Astrocyte (in vitro differentiated cells and primary cell): ENCODE measurements around the gene QSOX2. TPM values are rescaled to one million over a fixed set of nuclear protein-coding genes. Genes with fewer than 3 reads are reported as not detected.

Source experiments
- DNase-seq: peaks from one replicate; pipeline ENCODE4 v3.0.0-alpha.2; 2010; ENCODE audit warnings: low read depth
- FAIRE-seq: peaks from 2 replicates; lab custom pipeline; 2011; peaks lifted over from hg19 to GRCh38; lab: Jason Lieb, UNC
- H2AFZ ChIP-seq: 2 replicates; pipeline ENCODE4 v1.6.0; 2012; ENCODE audit warnings: low read depth, low read length, inconsistent platforms
- H3K27ac ChIP-seq: 2 replicates; pipeline ENCODE4 v1.5.1; 2011; ENCODE audit warnings: low read depth, low read length, inconsistent platforms
- H3K27me3 ChIP-seq: 2 replicates; pipeline ENCODE4 v1.6.0; 2011; ENCODE audit warnings: low read length, inconsistent platforms; ENCODE audit not compliant: insufficient read depth
- H3K36me3 ChIP-seq: 2 replicates; pipeline ENCODE4 v1.5.1; 2011; ENCODE audit warnings: low read length, inconsistent platforms; ENCODE audit not compliant: insufficient read depth
- H3K4me1 ChIP-seq: 2 replicates; pipeline ENCODE4 v1.5.1; 2011; ENCODE audit warnings: low read length, inconsistent platforms; ENCODE audit not compliant: insufficient read depth
- H3K4me2 ChIP-seq: 2 replicates; pipeline ENCODE4 v1.6.0; 2012; ENCODE audit warnings: low read length, inconsistent platforms
- H3K4me3 ChIP-seq: 2 replicates; pipeline ENCODE4 v1.5.1; 2011; ENCODE audit warnings: low read depth, mild to moderate bottlenecking, low read length, inconsistent platforms; ENCODE audit not compliant: insufficient read depth
- H3K79me2 ChIP-seq: 2 replicates; pipeline ENCODE4 v1.6.0; 2012; ENCODE audit warnings: mild to moderate bottlenecking, low read length, inconsistent platforms; ENCODE audit not compliant: insufficient read depth
- H3K9ac ChIP-seq: 2 replicates; pipeline ENCODE4 v1.6.0; 2012; ENCODE audit warnings: mild to moderate bottlenecking, low read length, inconsistent platforms
- H3K9me3 ChIP-seq: 2 replicates; pipeline ENCODE4 v1.5.1; 2012; ENCODE audit warnings: low read depth, mild to moderate bottlenecking, low read length, inconsistent platforms; ENCODE audit not compliant: insufficient read depth
- H4K20me1 ChIP-seq: 2 replicates; pipeline ENCODE4 v1.6.0; 2012; ENCODE audit warnings: low read length, inconsistent platforms; ENCODE audit not compliant: insufficient read depth
- H3K27ac Mint-ChIP-seq: one replicate; pipeline ENCODE4 v1.8.0; 2021; ENCODE audit warnings: mild to moderate bottlenecking, mixed read lengths; ENCODE audit not compliant: unreplicated experiment
- H3K27me3 Mint-ChIP-seq: one replicate; pipeline ENCODE4 v1.8.0; 2021; ENCODE audit warnings: low read depth, mixed read lengths; ENCODE audit not compliant: unreplicated experiment
- H3K36me3 Mint-ChIP-seq: one replicate; pipeline ENCODE4 v1.8.0; 2021; ENCODE audit warnings: low read depth, mixed read lengths; ENCODE audit not compliant: unreplicated experiment
- H3K4me1 Mint-ChIP-seq: one replicate; pipeline ENCODE4 v1.8.0; 2021; ENCODE audit warnings: low read depth, mixed read lengths; ENCODE audit not compliant: unreplicated experiment
- H3K4me3 Mint-ChIP-seq: one replicate; pipeline ENCODE4 v1.8.0; 2021; ENCODE audit warnings: mild to moderate bottlenecking, moderate library complexity, mixed read lengths; ENCODE audit not compliant: unreplicated experiment
- H3K9me3 Mint-ChIP-seq: one replicate; pipeline ENCODE4 v1.8.0; 2021; ENCODE audit warnings: mild to moderate bottlenecking, mixed read lengths; ENCODE audit not compliant: unreplicated experiment
- EZH2 ChIP-seq: IDR thresholded peaks from 2 replicates; pipeline ENCODE4 v1.6.1; 2012; ENCODE audit warnings: mild to moderate bottlenecking, low read length, inconsistent platforms; ENCODE audit not compliant: insufficient read depth
- total RNA-seq: library from RNA; stranded (reverse); gene quantifications from 2 replicates; pipeline ENCODE4 v1.2.1, GENCODE V29; 2021
- TF ChIP-seq, protein P1 (sequence below): IDR thresholded peaks from 2 replicates; pipeline ENCODE4 v1.5.1; 2011; ENCODE audit warnings: low read depth, mild to moderate bottlenecking, inconsistent platforms, low read length, moderate library complexity; ENCODE audit not compliant: insufficient read depth

Gene QSOX2
- total RNA-seq, 1 donor from 2014 or later: 20.4 TPM

DNA sequence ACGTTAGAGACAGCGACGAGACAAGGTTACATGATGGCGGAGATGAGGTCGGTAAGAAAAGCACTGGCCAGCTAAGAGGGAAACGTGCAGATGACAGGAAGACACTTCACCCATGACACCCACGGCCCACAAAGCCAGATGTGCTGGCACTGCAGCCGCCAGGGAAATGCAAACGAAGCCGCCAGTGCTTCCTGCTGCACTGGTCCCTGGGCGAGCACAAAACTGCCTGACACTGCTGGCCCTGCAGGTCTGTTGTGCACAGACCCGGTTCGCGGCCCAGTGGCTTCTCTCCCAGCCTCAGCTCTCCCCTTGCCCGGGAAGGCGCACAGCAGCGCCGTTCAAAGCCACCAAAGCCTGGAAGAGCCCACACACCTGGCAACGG is 20.3 kb downstream of the QSOX2 start:
- no peak overlapping the region for H3K4me3 Mint-ChIP-seq
- peaks cover 15% of the 10 kb centered on the region for H3K36me3 Mint-ChIP-seq
- peaks cover 13% of the 10 kb centered on the region for H3K4me1 Mint-ChIP-seq
- Histone ChIP-seq H3K79me2 (peaks cover 19% of the 10 kb centered on the region), H3K27me3 (no peaks in the 10 kb centered on the region), H3K4me2 (no peak overlapping the region), H3K9me3 (no peaks in the 10 kb centered on the region), H3K4me3 (no peak overlapping the region), H3K4me1 (peaks cover 27% of the 10 kb centered on the region), H4K20me1 (peaks cover 64% of the 10 kb centered on the region), H3K9ac (no peak overlapping the region), H3K36me3 (no peaks in the 10 kb centered on the region), H2AFZ (no peak overlapping the region), H3K27ac (no peak overlapping the region)
- H3K27me3 Mint-ChIP-seq: no peaks in the 10 kb centered on the region
- no peaks in the 10 kb centered on the region for H3K9me3 Mint-ChIP-seq
- TF ChIP-seq, protein P1, sequence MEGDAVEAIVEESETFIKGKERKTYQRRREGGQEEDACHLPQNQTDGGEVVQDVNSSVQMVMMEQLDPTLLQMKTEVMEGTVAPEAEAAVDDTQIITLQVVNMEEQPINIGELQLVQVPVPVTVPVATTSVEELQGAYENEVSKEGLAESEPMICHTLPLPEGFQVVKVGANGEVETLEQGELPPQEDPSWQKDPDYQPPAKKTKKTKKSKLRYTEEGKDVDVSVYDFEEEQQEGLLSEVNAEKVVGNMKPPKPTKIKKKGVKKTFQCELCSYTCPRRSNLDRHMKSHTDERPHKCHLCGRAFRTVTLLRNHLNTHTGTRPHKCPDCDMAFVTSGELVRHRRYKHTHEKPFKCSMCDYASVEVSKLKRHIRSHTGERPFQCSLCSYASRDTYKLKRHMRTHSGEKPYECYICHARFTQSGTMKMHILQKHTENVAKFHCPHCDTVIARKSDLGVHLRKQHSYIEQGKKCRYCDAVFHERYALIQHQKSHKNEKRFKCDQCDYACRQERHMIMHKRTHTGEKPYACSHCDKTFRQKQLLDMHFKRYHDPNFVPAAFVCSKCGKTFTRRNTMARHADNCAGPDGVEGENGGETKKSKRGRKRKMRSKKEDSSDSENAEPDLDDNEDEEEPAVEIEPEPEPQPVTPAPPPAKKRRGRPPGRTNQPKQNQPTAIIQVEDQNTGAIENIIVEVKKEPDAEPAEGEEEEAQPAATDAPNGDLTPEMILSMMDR: no peak
- TF ChIP-seq EZH2: no peak
- no peak for DNase-seq
- FAIRE-seq: no peak
- no peak overlapping the region for H3K27ac Mint-ChIP-seq

DNA sequence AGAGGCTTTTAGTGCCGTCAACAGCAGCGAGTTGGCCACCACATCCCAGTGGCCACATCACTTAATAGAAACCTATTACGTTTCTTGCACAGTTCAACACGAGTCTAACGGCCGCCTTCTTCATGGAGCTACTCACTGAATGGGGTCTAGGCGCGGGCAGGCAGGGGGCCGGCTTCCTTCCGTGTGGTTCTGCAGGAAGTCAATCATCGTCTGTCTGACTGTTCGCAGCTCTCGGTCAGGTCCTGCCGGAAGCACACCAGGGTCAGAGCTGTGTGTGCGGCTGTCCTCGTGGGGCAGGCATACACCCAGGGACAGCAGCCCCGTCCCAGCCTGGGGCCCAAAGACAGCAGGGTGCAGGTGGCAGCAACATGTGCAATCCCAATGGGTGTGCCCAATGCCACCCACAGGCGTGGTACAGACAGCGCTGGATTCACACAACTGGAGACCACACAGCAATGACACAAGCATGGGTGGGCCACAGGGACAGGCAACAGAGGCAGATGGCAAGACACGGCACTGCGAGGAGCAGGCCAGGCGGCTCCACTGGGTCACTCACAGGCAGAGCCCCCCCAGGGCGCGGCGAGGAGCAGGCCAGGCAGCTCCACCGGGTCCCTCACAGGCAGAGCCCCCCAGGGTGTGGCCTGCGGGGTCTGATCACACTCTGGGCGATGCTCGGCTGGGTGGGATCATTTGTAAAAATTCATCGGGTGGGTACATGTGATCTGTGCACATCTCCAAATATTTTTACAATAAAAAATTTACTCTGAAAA is 21.6 kb downstream of the QSOX2 start:
- Histone ChIP-seq H3K9me3 (no peaks in the 10 kb centered on the region), H2AFZ (no peak overlapping the region), H3K27me3 (no peaks in the 10 kb centered on the region), H3K36me3 (no peaks in the 10 kb centered on the region), H3K4me1 (peaks cover 30% of the 10 kb centered on the region), H3K4me2 (no peak overlapping the region), H4K20me1 (peaks cover 68% of the 10 kb centered on the region), H3K9ac (no peak overlapping the region), H3K27ac (no peak overlapping the region), H3K79me2 (peaks cover 10% of the 10 kb centered on the region), H3K4me3 (no peak overlapping the region)
- no peak for DNase-seq
- no peak for FAIRE-seq
- Mint-ChIP-seq H3K27ac (no peak overlapping the region), H3K36me3 (peaks cover 15% of the 10 kb centered on the region), H3K9me3 (no peaks in the 10 kb centered on the region), H3K27me3 (no peaks in the 10 kb centered on the region), H3K4me1 (peaks cover 18% of the 10 kb centered on the region), H3K4me3 (no peak overlapping the region)
- TF ChIP-seq EZH2: no peak
- TF ChIP-seq, protein P1: no peak

DNA sequence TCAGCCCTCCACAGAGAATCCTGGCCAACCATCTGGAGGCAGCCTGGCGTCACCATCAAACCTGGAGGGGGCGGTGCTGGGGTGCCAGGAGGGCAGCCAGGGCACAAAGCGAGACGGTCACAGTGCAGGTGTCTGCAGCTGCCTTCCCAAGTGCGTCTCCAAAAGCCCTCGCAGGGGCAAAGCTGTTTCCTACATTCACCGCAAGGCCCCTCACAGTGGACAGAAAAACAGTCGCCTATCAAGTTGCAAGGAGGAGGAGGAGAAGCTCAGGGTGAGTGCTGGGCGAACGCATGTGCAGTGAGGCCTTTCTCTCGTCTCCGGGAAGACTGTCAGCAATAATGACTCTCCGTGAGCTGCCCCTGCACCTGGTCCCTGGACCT is 22.7 kb downstream of the QSOX2 start:
- Histone ChIP-seq H3K36me3 (no peaks in the 10 kb centered on the region), H3K4me2 (no peak overlapping the region), H4K20me1 (peaks cover 77% of the 10 kb centered on the region), H3K4me3 (no peak overlapping the region), H3K27me3 (no peaks in the 10 kb centered on the region), H3K4me1 (peaks cover 18% of the 10 kb centered on the region), H3K9ac (no peak overlapping the region), H2AFZ (no peak overlapping the region), H3K79me2 (peaks cover 10% of the 10 kb centered on the region), H3K27ac (no peak overlapping the region), H3K9me3 (no peaks in the 10 kb centered on the region)
- Mint-ChIP-seq H3K36me3 (peaks cover 15% of the 10 kb centered on the region), H3K27ac (no peak overlapping the region), H3K4me1 (peaks cover 9% of the 10 kb centered on the region), H3K4me3 (no peak overlapping the region), H3K27me3 (no peaks in the 10 kb centered on the region), H3K9me3 (no peaks in the 10 kb centered on the region)
- TF ChIP-seq, protein P1: no peak
- no peak for TF ChIP-seq EZH2
- DNase-seq (no peak), FAIRE-seq (no peak)
